HG03108 (cell line): ENCODE data around the gene FOXQ1.
"Not testable (repeated sequence)": the region's sequence is repeated elsewhere in the genome, so short reads cannot be mapped to it uniquely, and the experiment has no call there.

Experiments
- ATAC-seq: cut with Tn5 transposase; IDR thresholded peaks from one replicate; pipeline ENCODE4 v1.9.1; 2021; ENCODE audit warnings: moderate library complexity; ENCODE audit not compliant: unreplicated experiment

FOXQ1 gene

DNA sequence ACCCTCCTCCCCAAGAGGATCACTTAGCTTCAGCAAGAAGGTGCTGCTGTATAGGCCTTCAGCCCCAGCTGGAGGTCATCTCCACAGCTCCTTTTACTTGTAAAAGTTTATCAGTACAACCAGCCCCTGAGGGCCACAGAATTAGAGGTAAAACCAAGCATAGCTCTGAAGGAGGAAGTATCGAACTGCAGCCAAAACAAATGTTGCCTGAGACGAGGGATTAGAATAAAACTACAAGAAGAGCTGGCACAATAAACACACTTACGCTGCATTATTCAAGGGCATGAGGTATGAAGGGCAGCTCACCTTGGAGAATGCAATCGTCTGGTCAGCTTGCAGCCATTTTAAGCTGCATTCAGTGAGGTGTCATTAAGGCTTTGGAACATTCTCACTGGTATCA lies 21.1 kb upstream of the FOXQ1 start:
- no peak for ATAC-seq

DNA sequence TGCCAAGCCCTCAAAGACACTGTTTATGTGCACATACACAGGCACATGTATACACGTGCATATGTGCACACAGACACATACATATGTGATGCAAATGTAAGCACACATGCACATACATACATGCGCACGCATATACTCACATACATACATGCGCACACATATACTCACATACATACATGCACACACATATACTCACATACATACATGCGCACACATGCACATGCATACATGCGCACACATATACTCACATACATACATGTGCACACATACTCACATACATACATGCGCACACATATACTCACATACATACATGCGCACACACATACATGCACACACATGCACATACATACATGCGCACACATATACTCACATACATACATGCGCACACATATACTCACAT lies 20.5 kb upstream of the FOXQ1 start:
- no peak for ATAC-seq

DNA sequence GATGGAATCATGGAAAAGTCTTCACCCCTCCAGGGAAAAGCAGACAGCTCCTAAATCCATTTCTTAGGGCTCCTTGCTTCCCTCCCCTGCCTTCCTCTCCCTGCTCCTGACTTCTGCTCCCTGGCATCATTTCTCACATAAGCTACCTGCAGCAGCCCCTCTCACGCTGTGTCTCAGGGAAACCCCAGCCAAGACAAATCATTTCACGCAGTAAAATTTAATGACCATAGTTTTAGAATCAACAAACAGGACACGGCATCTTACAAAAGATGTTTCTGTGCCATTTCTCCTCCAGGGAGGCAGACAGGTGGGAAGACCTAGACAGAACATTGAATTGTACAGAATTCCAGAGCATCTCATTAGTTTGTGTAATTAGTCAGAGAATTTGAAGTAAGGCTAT lies 16.5 kb upstream of the FOXQ1 start:
- no peak for ATAC-seq

DNA sequence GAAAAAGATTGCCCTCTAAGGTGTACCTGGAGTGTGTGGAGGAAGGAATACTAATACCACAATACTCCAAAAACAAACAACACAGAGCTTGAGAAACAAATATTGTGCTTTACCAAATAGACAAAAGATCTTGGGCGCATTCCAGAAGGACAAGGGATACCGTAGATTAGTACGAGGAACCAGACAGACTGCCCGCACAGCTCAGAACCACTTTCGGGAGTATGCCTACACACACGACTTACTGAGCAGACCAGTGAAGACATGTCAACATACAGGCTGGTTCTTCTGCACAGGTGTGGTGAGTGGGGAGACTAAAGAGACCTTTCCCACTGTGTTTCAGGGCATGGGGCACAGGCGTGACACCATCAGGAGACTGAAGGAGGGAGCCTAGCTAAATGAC lies 15.8 kb upstream of the FOXQ1 start:
- no peak for ATAC-seq

DNA sequence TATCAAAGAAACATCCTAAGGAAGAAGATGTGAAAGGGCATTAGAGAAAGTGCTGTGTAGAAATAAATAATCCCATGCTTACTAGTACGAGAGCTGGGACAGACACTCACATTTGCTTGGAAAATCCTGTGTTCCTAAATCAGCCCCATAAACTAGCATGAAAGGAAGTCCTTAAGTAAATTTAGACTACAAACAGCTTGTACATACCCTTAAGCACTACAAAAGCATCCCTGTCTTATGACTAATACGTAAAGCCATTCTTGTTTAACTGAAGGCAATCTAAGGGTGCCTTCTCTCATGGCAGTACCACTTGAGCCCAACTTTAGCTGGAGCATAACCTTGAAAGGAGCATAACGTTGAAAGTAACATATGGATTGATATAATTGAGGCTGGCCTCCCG lies 15.4 kb upstream of the FOXQ1 start:
- no peak for ATAC-seq

DNA sequence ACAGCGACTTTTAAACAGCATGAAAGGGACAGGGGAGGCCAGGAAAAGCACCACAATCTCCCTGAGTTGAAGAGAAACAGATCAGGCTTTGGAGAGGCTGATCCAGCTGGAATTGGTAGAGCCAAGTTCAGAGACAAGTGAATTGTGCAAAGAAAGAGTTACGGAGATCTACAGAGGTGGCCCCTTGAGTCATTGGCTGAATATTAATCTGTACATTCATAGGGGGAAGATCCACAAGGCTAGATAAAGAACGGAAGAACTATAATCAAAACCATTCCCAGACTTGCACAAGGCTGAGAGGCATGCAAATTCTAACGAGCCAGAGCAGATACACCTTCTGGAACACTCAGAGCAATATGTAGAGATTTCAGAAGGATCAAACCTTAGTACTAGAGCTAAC lies 14.2 kb upstream of the FOXQ1 start:
- ATAC-seq = no peak

DNA sequence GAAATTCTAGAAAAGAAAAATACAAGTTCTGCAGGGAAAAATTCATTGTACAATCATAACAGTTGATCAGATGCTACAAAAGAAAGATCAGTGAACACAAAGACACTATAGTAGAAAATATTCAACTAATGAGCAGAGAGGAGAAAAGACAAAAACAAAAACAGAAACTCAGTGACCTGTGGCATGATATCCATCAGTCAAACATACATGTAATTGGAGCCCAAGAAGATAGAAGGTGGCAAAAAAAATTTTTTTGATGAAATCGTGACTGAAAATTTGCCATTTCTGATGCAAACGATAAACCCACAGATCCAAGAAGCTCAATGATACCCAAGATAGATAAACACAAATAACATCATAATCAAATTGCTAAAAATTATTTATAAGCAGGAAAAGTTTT lies 13.1 kb upstream of the FOXQ1 start:
- ATAC-seq = no peak

DNA sequence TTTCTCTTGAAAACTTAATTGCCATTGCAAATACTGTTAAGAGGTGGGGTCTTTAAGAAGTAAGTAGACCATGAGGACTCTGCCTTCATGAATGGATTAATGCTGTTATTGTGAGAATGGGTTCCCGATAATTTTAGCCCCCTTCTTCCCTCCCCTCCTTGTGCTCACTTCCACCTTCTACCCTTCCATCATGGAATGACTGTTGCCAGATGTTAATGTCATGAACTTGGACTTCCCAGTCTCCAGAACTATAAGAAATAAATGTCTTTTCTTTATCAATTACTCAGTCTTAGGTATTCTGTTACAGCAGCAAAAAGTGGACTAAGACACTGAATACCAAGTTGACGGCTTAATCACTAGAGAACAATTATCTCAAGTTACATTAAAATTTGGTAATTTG lies 5.8 kb upstream of the FOXQ1 start:
- ATAC-seq = no peak

DNA sequence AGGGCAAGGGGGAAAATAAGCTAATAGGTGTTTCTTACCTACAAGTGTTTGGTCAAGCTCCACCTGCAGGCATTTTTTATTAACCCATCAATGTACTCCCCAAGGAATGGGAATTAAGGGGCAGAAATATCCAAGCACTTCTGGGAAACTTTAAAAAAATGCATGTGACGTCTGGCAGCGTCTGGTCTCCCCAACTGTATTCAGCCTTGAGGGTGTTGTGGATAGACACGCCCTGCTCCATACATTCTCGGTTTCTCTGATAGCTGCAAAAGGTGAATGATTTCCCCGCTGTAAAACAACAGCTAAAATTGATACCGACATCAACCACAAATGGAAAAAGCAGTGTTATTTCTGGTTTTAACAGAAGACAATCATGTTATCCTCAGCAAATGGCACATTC lies 2.5 kb upstream of the FOXQ1 start:
- ATAC-seq = no peak

DNA sequence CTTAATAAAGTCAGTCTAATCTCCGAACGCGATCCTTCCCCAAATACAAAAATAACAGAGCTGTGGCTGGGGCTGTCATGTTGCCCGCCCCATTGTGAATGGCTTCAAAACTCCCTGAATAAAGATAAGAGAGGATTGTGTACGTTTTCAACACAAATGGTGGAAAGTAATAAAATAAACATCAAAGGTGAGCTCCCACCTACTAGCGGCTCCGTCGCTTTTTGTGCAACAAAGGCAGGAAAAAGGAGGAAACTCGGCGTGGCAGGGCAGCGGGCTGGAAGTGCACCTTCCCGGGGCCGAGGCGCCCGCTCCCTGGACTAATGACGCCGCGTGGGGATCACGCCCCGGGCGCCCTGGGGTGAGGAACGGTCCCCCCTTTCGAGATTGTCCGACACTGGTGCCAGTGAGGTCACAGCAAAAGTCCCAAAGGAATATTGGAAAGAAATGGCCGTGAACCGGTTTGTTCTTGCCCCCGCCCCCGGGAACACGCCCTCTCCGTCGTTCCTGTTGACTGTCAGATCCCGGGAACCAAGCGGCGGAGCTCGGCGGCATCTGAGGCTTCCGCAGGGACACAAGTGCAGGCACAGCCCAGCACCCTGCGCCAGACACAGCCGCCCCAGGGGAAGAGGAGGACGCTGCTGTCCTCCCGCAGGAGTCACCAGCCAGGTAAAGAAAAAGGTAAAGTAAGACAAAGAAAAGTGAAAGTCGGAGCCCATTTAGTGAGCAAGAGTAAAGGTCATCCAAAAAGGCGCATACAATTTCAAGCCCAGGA lies 1.1 kb upstream of the FOXQ1 start:
- no peak for ATAC-seq

DNA sequence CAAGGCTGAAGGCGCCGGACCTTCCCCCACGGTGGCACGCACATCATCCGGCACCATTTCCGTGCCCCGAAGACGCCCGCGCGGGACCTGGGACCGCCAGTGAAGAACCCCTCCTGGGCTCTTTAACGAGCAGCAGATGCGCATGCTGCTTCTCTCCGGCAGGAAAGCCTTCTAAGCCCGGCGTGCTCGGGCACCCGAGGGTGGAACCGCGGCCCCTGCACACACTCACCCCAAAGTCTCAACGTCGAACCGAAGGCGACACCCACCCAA lies 240 bp downstream of the FOXQ1 start:
- ATAC-seq = no peak

DNA sequence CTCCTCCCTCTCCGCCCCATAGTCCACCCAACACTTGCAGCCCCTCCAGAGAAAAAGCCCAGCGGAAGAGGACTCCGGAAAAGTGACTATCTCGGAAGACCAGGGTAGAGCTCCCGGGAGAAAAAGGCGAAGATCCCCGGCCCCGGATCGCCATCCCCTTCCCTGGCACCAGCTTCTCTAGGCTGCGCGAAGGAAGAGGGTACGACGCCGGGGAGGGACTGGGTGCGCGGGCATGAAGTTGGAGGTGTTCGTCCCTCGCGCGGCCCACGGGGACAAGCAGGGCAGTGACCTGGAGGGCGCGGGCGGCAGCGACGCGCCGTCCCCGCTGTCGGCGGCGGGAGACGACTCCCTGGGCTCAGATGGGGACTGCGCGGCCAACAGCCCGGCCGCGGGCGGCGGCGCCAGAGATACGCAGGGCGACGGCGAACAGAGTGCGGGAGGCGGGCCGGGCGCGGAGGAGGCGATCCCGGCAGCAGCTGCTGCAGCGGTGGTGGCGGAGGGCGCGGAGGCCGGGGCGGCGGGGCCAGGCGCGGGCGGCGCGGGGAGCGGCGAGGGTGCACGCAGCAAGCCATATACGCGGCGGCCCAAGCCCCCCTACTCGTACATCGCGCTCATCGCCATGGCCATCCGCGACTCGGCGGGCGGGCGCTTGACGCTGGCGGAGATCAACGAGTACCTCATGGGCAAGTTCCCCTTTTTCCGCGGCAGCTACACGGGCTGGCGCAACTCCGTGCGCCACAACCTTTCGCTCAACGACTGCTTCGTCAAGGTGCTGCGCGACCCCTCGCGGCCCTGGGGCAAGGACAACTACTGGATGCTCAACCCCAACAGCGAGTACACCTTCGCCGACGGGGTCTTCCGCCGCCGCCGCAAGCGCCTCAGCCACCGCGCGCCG lies 822 bp downstream of the FOXQ1 start:
- no peak for ATAC-seq

DNA sequence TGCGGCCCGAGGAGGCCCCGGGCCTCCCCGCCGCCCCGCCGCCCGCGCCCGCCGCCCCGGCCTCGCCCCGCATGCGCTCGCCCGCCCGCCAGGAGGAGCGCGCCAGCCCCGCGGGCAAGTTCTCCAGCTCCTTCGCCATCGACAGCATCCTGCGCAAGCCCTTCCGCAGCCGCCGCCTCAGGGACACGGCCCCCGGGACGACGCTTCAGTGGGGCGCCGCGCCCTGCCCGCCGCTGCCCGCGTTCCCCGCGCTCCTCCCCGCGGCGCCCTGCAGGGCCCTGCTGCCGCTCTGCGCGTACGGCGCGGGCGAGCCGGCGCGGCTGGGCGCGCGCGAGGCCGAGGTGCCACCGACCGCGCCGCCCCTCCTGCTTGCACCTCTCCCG lies 1.5 kb downstream of the FOXQ1 start:
- no peak for ATAC-seq

DNA sequence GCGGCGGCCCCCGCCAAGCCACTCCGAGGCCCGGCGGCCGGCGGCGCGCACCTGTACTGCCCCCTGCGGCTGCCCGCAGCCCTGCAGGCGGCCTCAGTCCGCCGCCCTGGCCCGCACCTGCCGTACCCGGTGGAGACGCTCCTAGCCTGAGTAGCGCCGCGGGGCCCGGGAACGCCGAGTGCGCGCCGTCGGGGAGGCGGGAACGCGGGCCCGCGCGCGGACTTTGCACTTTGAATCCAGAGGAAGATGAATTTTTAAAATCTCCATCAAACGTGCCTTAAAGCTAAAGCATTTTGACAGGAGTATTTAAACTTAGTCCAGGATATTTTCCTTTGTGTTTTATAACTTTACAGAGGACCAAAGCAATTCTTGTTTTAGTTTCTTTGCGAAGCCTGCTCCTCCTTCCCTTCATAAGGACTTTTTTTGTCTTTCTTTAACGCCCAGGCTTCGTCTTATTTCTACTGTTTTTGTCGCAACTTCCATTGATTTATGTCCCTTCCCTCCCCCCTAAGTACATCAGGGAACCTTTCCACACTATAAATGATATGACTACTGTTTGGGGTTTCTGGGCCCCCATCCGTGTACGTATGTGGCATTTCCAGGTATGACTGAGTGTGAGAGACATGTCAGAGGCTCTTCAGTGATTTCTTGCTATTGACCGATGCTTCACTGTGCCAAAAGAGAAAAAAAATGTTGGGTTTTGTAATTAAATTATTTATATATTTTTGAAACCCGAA lies 2.0 kb downstream of the FOXQ1 start:
- no peak for ATAC-seq

DNA sequence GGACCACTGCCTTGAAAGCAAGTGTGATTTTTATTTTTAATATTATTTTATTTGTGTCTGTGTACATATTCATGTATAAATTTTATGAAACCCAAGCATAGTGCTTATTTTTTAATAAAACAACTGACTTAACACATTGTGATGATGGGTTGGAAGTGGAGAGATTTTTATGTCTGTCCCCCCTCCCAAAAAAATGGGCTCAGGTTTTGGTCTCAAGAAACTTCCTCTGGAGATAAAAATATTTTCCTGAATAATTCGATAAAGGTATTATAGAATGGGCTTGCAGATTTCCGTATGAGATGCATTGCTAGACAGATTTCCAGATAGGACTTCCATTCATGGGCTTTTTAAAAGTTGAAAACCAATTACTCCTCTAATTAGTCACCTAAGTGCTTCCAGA lies 2.7 kb downstream of the FOXQ1 start:
- no peak for ATAC-seq

DNA sequence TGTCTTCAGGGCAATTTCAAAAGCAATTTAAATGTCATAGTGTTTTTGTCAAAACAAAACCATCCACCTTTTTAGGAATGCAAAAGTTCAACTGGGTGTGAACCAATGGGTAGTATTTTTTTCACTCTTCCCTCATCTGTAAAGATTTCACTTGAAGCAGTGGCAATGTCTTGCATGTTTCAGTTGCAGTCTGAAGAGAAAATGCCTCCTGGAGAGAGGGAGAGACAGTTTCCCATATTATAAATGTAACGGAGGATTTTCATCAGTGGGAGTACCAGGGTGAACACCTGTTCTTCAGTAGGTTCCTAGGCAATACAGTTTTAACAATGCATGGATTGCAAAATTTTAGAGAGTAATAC lies 3.3 kb downstream of the FOXQ1 start:
- no peak for ATAC-seq

DNA sequence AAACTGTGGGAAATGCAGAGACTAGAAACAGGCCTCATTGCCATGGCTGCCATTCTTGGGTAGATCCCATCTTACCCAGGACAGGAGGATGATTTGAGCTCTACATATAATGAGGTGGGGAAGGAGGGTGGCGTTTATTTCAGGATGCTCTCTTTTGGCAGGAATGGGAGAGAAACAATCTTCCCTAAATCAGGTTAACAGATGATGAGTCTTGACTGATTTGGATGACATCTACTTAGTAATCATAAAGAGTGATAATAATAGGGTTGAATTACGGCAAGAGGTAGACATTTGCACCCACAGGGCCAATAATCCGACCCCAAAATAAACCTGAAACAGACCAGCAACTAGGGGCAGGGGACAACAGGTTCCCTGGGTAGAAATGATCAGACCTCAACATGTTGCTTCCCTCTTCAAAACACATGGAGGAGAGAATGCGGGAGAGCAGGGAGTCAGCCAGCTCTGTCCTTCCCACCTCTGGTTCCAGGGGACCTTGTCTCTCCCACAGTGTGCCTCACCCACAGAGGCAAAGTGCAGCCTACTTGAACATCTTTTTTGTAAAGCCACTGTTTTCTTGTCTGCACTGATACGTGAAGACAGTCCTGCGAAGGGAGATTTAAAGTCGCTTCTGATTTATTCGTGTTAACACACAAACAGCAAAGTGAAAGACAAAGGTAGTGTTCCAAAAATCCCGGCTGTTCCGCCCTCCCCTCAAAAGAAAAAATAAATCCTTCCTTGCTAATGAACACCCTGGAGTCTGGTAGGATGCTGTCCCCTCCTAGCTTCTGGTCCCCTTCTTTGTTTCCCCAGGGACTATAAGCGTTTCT lies 3.9 kb downstream of the FOXQ1 start:
- ATAC-seq = no peak

DNA sequence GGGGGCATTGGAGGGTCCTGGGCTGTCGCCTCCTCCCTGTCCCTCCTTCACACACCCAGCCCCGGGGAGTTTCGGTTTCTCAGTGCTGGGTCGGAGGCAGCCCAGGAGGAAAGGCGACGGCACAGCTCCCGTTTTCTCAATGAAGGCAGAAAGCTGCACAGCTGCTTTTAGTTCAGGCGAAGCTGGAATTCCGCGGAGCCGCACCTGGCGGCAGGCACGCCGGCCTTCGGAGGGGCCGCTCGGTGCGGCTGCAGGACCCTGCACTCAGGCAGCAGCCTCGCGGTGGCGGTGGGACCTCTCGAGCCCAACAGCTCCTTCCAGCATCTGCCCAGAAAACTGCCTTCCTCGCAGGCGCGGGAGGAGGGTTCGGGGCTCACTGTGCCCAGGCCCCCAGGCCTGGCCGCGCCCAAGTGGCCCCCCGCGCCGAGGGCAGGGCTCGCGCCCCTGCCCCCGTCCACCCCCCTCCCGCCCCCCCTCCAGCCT lies 4.6 kb downstream of the FOXQ1 start:
- no peak for ATAC-seq

DNA sequence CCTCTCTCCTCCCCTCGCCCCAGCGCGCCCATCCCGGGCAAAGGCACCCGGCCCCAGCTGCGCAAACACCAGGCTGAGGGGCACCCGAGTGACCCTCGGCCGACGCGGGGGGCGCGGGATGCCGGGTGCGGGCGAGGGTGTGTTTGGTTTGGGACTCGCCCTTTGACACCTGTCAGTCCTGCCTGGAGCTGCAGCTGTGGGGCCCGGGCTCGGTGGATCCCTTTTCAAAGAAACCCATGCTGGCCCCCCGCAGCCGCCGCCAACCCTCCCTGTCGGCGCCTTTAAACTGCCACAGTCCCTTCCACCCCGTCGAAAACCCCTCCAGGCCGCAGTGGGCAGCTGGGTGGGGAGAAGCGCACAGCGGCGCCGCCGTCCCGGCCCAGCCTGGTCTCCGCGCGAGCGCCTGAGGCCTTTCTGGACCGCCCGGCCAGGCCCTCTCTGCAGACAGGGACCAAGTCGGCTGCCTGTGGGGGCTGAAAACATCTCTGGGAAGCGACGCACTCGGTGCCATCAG lies 5.5 kb downstream of the FOXQ1 start:
- no peak for ATAC-seq

DNA sequence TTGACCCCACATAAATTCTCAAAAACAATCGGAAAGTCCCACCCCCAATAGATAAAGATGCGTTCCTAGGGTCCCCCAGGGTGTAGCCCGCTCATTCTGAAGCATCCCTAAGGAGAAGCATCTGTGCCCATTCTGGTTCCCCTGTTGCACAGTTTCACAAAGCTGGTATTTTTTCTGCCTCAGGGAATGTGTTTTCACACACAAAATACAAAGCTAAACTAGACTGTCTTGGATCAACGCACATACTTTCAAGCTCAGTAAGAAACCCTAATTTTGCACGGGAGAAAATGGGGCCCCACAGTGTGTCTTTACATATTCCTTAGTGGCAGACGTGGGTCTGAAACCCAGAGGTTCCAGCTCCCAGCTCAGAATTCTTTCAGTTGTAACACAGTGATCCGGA lies 6.1 kb downstream of the FOXQ1 start:
- no peak for ATAC-seq

DNA sequence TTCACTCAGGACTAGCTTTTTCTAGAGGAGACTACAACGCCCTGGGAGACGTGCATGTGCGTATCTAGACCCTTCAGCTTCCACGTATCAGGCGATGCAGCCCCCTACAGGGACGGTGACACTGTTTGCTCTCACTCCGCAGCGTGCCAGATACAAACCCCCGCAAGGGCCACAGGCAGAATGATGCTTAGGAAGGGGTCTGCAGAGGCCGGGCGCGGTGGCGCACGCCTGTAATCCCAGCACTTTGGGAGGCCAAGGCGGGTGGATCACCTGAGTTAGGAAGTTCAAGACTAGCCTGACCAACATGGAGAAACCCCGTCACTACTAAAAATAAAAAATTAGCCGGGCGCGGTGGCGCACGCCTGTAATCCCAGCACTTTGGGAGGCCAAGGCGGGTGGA lies 6.7 kb downstream of the FOXQ1 start:
- not testable (repeated sequence) for ATAC-seq
